ENCODE results near the gene SAMD14.

SAMD14 gene

GRCh38 chr17:50110591-50111349, 19.2 kb downstream of the SAMD14 start:
- no peak for DNase-seq

- DNase-seq = no peak
Observed at GRCh38 chr17:50109785-50110184, 20.2 kb downstream of the SAMD14 start.

GRCh38 chr17:50109207-50109606, 20.8 kb downstream of the SAMD14 start:
- DNase-seq = no peak

DNA sequence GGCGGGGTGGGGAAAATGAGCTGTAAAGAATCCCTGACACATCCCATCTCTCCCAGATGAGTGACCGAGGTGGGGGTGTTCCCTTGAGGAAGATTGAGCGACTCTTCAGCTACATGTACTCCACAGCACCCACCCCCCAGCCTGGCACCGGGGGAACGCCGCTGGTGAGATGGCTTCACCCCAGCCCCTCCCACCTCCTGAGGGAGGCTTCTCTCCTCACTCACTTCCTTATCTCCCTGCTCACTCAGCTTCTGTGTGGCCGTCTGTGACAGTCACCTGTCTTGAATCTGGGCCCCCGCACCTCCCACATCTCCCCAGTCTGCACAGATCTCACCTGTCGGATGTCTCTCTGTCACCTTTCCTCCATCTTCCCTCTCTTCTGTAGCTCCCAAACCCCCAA, 21.4 kb downstream of the SAMD14 start:
- DNase-seq = no peak

- DNase-seq = no peak
Observed at GRCh38 chr17:50107790-50108414, 22.1 kb downstream of the SAMD14 start.

DNA sequence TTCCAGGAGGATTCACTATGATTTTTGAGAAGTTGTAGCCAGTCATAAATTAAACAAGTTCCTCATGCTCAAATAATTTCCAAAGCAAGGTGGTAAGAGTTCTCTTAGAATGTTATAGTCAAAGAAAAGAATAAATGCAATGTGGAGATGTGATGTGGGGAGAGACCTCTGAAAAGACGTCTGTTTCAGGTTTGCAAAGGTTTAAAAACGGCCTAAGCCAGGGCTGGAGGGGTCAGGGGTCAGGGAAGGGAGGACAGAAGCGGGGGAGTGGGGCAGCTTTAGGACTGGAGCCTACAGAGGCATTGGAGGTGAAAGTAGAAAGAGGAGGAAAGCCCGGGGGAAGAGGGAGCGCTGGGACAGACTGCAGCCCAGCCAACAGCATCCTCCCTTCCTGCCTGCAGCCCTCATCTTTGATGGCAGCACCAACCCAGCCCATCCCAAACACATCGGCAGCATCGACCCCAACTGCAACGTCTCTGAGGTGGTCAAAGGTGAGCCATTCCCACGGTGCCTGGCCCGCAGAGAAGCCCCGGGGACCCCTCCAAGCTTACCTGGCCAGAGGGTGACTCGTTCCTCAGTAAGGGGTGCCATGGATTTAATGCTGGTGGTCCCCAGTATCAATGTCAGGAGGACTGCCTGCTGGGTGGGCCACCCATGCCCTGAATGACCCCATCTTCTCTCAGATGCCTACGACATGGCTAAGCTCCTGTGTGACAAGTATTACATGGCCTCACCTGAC, 23.4 kb downstream of the SAMD14 start:
- DNase-seq = no peak

DNA sequence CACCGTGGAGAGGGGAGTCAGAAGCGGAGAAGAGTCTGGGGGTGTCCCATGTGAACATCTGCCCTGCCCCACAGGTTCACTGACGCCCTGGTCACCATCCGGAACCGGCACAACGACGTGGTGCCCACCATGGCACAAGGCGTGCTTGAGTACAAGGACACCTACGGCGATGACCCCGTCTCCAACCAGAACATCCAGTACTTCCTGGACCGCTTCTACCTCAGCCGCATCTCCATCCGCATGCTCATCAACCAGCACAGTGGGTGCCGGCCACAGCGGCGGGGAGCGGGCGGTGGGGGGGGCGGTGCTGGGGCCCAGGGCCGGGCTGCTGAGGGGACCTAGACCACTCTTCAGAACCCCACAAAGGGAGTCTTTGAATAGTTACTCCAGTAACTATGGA, 24.1 kb downstream of the SAMD14 start:
- no peak for DNase-seq

DNA sequence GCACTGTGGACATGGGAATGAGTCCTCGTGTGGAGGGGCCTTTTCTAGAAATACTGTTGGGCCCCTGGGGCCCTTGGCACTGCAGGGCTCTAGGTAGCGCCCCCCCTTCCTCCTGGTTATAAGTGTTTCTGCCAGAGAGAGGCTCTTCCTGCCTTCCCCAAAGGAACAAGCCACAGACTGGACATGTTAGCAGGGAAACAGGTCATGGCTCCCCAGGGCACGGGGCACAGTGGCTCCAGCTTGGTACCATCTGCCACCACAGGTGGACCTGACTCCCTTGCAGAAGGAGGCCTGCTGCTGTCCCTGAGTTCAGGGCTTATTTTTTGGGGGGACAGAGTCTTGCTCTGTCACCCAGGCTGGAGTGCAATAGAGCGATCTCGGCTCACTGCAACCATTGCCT, 26.0 kb downstream of the SAMD14 start:
- no peak for DNase-seq

GRCh38 chr17:50103252-50103651, 26.7 kb downstream of the SAMD14 start:
- no peak for DNase-seq

GRCh38 chr17:50102164-50102991, 27.6 kb downstream of the SAMD14 start:
- no peak for DNase-seq

DNA sequence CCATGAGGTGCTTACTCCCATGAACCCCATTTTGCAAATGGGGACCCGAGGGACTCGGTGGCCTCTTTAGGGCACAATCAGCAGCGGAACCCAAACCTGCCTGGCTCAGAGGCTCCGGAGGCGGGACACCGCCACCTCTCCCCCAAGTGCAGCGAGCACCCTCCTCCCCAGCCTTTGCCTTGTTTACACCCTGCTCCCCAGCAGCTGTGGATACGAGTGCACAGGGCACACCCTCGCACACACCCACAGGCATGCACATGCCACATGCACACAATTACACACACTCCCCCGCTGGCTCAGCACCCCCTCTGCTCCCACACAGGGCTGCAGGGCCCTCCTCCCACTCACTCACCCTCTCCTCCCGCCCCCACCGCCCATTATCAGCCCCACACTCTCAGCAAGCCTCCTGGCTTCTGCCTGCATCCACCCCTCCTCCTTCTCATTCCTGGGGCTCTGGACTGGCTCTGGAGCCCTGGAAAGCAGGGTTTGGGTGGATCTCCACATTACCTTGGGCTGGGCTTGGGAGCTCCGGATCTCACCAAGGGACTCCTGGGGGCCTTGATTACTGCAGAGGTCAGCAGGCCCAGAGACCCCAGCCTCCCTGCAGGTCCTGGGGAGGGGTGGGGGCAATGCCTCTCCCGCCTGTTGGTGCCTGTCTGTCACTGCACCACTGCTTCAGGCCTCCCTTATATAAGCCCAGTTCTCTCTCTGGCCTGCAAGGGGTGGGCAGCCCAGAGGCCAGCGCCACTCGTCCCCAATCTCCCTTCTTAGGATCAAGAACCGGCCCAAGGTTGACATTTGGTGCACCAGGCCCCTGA, 28.4 kb downstream of the SAMD14 start:
- no peak for DNase-seq

DNA sequence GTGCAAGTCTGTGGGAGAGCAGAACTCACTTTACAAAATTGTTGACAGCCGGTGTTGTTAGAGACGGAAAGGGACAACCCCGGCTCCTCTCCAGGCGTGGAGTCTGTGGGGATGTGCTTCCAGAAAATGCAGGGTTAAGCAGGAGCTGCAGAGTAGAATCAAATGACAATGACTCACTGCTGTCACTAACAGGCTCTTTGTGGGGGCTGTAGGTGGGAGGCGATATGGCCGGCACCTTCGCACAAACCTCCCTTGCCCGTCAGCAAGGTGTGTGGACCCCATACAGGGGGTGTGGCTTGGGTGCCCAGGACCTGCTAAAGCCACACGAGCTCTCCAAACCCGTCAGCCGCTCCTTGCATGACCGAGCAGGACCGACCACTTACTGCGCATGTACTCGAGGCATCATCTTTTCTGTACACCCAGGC, 29.0 kb downstream of the SAMD14 start:
- no peak for DNase-seq

- DNase-seq = no peak
Observed at GRCh38 chr17:50100480-50100883, 29.5 kb downstream of the SAMD14 start.

DNA sequence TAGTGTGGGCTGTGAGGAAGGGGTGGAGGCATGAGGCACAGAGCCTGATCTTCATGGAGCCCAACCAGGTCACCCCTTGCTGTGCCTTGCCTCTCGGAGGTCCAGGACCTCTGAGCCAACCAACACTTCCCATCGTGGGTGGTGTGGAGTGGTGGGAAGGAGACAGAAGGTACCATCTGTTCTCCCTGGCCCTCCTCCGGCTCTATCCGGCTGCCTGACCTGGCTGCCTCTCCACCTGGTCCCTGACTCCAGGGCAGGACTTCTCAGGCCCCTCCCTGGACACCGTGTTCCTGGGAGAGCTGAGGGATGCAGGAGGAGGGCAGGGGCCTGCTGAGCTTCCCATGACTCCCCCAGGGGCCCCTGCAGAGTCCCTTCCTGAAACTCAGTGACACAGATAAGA, 31.0 kb downstream of the SAMD14 start:
- no peak for DNase-seq

DNA sequence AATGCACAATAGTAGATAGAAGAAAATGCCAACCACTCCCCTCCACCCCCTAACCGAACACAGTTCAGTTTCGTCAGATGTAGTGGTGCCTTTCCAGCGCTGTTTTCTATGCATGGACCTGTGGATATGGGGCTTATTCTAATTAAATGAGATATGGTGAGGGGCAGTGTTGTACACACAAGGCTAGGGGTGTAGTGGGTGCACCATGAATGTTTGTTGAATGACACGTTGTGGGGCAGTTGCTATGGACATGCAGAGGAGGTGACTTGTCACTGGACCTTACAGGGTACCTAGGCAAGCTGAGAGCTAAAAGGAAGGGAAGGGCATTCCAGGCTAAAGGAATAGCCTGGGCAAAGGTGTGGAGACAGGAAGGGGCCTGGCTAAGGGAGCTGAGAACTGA, 31.4 kb downstream of the SAMD14 start:
- DNase-seq = no peak

- no peak for DNase-seq
Observed at GRCh38 chr17:50097926-50098325, 32.0 kb downstream of the SAMD14 start.

DNA sequence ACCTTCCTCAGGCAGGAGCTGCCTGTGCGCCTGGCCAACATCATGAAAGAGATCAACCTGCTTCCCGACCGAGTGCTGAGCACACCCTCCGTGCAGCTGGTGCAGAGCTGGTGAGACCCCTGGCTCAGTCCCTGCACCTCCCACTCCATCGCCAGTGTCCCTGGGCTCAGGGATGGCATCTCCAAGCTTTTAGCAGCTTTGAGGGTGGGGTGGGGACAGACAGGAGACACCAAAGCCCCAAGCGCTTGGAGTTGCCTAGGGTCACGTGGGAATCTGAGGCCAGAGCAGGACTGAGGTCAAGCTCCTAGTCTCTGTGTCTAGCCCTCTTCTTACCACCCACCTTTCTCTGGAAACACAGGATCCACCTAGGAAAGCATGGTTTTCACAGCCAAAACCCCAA, 32.5 kb downstream of the SAMD14 start:
- DNase-seq = no peak

GRCh38 chr17:50096758-50097157, 33.2 kb downstream of the SAMD14 start:
- no peak for DNase-seq

DNA sequence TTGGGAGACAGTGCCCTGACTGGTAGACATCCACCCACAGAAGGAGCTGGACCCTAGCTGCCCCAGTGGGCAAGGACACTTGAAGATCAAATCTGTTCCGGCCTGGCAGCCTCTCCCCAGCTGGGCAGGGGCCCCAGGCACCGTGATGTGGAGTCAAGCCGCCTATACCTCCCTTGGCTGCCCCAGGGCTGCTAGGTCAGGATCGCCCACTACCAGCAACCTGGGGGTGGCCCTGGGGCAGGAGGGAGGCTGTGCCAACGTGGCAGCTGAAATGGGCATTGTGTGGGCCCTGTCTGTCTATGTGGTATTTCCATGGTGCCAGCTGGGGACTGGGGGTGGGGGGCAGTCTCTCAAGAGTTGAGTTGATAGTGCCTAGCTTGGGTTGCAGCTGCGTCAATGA, 33.9 kb downstream of the SAMD14 start:
- no peak for DNase-seq

DNA sequence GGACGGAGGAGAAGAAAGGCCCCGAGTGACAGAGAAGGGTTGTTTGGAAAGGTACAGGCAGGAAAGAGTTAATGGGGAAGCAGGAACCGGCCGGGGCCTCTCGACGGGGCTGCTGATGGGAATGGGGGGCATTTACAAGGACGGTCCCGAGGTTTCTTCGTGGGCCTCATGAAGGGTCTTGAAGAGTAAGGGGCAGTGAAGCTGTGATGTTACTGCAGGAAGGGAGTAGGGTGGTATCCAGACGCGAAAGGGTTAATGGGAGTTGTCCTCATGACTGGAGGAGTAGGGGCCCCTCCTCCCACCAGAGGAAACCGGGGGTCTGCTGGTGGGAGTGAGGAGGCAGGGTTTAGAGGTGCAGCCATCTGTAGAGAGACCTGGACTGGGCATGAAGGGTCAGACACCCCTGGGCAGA, 34.3 kb downstream of the SAMD14 start:
- DNase-seq = no peak

DNA sequence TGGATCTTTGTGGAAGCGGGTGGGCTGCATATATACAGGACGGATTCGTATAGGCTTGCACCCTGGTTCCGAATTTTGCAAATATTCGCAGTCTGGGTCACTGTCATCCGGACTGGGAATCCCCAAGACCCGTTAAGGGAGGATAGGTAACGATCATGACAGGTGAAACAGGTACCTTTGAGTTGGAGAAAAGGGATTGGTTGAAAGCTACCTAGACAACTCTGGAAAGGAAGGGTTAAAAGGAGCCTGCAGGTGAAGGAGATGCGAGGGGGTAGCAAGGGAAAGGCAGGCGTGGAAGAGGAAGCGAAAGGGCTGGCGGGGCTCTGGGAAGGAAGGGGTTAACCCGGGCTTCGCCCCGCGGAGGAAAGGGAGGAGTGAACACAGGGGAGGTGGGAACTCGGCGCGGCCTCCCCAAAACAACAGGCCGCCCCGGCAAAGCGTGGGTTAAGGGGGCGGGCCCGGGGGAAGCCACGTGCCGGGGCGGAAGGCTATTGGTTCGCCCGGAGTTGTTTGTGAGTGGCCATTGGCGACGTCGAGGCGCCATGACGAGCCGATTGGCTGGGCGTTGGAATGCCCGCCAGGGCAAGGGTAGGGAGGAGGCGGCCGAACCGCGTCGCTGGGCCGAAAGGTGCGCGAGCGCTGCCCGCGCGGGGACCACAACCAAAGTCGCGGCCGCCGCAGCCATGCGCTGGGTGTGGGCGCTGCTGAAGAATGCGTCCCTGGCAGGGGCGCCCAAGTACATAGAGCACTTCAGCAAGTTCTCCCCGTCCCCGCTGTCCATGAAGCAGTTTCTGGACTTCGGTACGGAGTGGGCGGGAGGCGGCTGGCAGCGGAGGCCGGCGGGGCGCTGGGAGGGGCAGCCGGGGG, 35.0 kb downstream of the SAMD14 start, which contains the start of gene PDK2:
TSS of gene PDK2 (plus strand) at position 599 of the 867 bp plus-strand sequence. CDS start at position 684, 85 bp downstream.
- DNase-seq = peak; percentile 90

All from COR-L47 (cell line).